Fibroblast of pulmonary artery (primary cell): ENCODE results near the gene CIITA.

Experiments used
- DNase-seq: peaks from one replicate; pipeline ENCODE4 v3.0.0-alpha.2; 2010; ENCODE audit warnings: low read depth
- H3K4me3 ChIP-seq: replicated peaks from 2 replicates; pipeline ENCODE4 v1.5.1; 2011; ENCODE audit warnings: low read depth, mild to moderate bottlenecking, control low read depth, low read length, moderate library complexity
- CTCF ChIP-seq: IDR thresholded peaks from 2 replicates; pipeline ENCODE4 v1.5.1; 2011; ENCODE audit warnings: mild to moderate bottlenecking, control low read depth, low read length, inconsistent platforms; ENCODE audit errors: missing control alignments

The CIITA gene

GRCh38 chr16:10969615-10970014 lies 92.6 kb downstream of the CIITA start:
- H3K4me3 ChIP-seq = no peak overlapping the region

GRCh38 chr16:10970065-10970464 lies 93.1 kb downstream of the CIITA start:
- peak; percentile 52 for DNase-seq
- no peak for TF ChIP-seq CTCF
- H3K4me3 ChIP-seq = no peak overlapping the region

More at GRCh38 chr16:10969615-10970014, 92.6 kb downstream of the CIITA start:
- DNase-seq = no peak
- no peak for TF ChIP-seq CTCF

GRCh38 chr16:10971560-10971961 lies 94.6 kb downstream of the CIITA start:
- TF ChIP-seq CTCF = peak; percentile 66
- peak; percentile 94 for DNase-seq
- no peak overlapping the region for H3K4me3 ChIP-seq

- H3K4me3 ChIP-seq = no peak overlapping the region
- TF ChIP-seq CTCF = no peak
- DNase-seq = no peak
Observed at GRCh38 chr16:10972108-10972818, 95.3 kb downstream of the CIITA start.

- no peak for TF ChIP-seq CTCF
- DNase-seq = no peak
- H3K4me3 ChIP-seq = no peak overlapping the region
Observed at GRCh38 chr16:10972819-10973464, 95.9 kb downstream of the CIITA start.

- no peak for DNase-seq
- H3K4me3 ChIP-seq = no peak overlapping the region
- TF ChIP-seq CTCF = no peak
Observed at GRCh38 chr16:10976634-10977033, 99.6 kb downstream of the CIITA start.

- no peak for DNase-seq
- H3K4me3 ChIP-seq = no peak overlapping the region
- TF ChIP-seq CTCF = no peak
Observed at GRCh38 chr16:10978124-10978523, 101.1 kb downstream of the CIITA start.
